ENCODE results near the gene NRXN3.

DNA sequence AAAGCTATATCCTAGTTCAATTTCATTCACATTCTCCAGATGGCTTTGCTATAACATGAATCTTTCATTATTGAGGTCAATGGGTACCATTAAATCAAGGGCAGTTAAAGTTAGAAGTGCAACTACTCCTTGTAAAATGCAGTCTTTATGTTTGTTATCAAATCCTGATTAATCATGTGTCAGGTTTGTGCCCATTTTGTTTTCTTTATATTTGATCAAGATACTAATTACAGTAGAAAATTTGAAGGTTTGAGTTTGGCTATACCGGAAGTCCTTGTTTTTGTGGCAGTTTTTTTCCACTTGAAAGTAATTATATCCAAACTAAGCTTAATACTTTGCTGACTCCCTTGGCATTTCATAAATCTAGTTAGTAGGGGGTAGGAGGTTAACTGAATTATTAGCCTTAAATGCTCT lies 1528.1 kb downstream of the NRXN3 start:
- TF ChIP-seq POLR2AphosphoS5 (IDR thresholded peaks at IDR 0.05; ENCODE audit: low read depth, low read length), result no peak
- TF ChIP-seq, protein P1, sequence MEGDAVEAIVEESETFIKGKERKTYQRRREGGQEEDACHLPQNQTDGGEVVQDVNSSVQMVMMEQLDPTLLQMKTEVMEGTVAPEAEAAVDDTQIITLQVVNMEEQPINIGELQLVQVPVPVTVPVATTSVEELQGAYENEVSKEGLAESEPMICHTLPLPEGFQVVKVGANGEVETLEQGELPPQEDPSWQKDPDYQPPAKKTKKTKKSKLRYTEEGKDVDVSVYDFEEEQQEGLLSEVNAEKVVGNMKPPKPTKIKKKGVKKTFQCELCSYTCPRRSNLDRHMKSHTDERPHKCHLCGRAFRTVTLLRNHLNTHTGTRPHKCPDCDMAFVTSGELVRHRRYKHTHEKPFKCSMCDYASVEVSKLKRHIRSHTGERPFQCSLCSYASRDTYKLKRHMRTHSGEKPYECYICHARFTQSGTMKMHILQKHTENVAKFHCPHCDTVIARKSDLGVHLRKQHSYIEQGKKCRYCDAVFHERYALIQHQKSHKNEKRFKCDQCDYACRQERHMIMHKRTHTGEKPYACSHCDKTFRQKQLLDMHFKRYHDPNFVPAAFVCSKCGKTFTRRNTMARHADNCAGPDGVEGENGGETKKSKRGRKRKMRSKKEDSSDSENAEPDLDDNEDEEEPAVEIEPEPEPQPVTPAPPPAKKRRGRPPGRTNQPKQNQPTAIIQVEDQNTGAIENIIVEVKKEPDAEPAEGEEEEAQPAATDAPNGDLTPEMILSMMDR (IDR thresholded peaks at IDR 0.05), result no peak
- no peak for TF ChIP-seq NRF1 (IDR thresholded peaks at IDR 0.05; ENCODE audit: low read depth, low read length)
- TF ChIP-seq EP300 (IDR thresholded peaks at IDR 0.05; ENCODE audit: borderline replicate concordance in 1 of 2, low read depth in 1 of 2, low read length in 1 of 2), result no peak
- TF ChIP-seq RCOR1 (IDR thresholded peaks at IDR 0.05; ENCODE audit: low read length), result no peak
- TF ChIP-seq JUND (IDR thresholded peaks at IDR 0.05), result no peak
- no peak for TF ChIP-seq GATA2 (CRISPR knock-in tag; IDR thresholded peaks at IDR 0.05)
- TF ChIP-seq, protein P2, sequence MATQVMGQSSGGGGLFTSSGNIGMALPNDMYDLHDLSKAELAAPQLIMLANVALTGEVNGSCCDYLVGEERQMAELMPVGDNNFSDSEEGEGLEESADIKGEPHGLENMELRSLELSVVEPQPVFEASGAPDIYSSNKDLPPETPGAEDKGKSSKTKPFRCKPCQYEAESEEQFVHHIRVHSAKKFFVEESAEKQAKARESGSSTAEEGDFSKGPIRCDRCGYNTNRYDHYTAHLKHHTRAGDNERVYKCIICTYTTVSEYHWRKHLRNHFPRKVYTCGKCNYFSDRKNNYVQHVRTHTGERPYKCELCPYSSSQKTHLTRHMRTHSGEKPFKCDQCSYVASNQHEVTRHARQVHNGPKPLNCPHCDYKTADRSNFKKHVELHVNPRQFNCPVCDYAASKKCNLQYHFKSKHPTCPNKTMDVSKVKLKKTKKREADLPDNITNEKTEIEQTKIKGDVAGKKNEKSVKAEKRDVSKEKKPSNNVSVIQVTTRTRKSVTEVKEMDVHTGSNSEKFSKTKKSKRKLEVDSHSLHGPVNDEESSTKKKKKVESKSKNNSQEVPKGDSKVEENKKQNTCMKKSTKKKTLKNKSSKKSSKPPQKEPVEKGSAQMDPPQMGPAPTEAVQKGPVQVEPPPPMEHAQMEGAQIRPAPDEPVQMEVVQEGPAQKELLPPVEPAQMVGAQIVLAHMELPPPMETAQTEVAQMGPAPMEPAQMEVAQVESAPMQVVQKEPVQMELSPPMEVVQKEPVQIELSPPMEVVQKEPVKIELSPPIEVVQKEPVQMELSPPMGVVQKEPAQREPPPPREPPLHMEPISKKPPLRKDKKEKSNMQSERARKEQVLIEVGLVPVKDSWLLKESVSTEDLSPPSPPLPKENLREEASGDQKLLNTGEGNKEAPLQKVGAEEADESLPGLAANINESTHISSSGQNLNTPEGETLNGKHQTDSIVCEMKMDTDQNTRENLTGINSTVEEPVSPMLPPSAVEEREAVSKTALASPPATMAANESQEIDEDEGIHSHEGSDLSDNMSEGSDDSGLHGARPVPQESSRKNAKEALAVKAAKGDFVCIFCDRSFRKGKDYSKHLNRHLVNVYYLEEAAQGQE (IDR thresholded peaks at IDR 0.05; ENCODE audit: low read depth, low read length), result no peak
- no peak for TF ChIP-seq SMC3 (IDR thresholded peaks at IDR 0.05; ENCODE audit: low read depth, low read length)

All from SK-N-SH (cell line).